Stimulated activated CD4-positive, alpha-beta T cell treated with anti-CD3 and anti-CD28 coated beads, Interleukin-1b, Interleukin-23, amount 100 ng/mL, for 1 hour (primary cell): ENCODE data around the gene ZNF33B.
"Not testable (repeated sequence)": the region's sequence is repeated elsewhere in the genome, so short reads cannot be mapped to it uniquely, and the experiment has no call there.

Experiments used
- DNase-seq, 2 donors: peaks; one replicate each; pipeline ENCODE4 v3.0.0-alpha.2; 2020; ENCODE audit warnings: low read depth in 2 of 2

The ZNF33B gene

GRCh38 chr10:42638055-42638820, at the start of gene ZNF33B:
ZNF33B (minus strand) TSS chr10:42638570; CDS start chr10:42636928, 1,642 bp downstream.
- peak; percentile 83 to 85 for DNase-seq

GRCh38 chr10:42684517-42684916, 46.1 kb upstream of the ZNF33B start:
- no peak for DNase-seq

- DNase-seq: no peak
Observed at GRCh38 chr10:42680267-42680666, 41.9 kb upstream of the ZNF33B start.

- DNase-seq: not testable (repeated sequence)
Observed at GRCh38 chr10:42665181-42665979, 27.0 kb upstream of the ZNF33B start.

GRCh38 chr10:42654419-42654818, 16.0 kb upstream of the ZNF33B start:
- DNase-seq: no peak

- DNase-seq: no peak
Observed at GRCh38 chr10:42652858-42653257, 14.5 kb upstream of the ZNF33B start.

GRCh38 chr10:42650374-42650773, 12.0 kb upstream of the ZNF33B start:
- no peak for DNase-seq

- DNase-seq: no peak
Observed at GRCh38 chr10:42648512-42648911, 10.1 kb upstream of the ZNF33B start.

GRCh38 chr10:42646687-42647640, 8.6 kb upstream of the ZNF33B start:
- no peak for DNase-seq

GRCh38 chr10:42646214-42646613, 7.8 kb upstream of the ZNF33B start:
- no peak for DNase-seq

- no peak for DNase-seq
Observed at GRCh38 chr10:42645516-42645915, 7.1 kb upstream of the ZNF33B start.

- no peak for DNase-seq
Observed at GRCh38 chr10:42645103-42645502, 6.7 kb upstream of the ZNF33B start.

GRCh38 chr10:42640610-42641229, 2.4 kb upstream of the ZNF33B start:
- DNase-seq: no peak

GRCh38 chr10:42638821-42639270, 476 bp upstream of the ZNF33B start:
- peak in 1 of 2 donors; percentile 19 for DNase-seq

- DNase-seq: no peak
Observed at GRCh38 chr10:42637648-42638054, 719 bp downstream of the ZNF33B start.

GRCh38 chr10:42637142-42637541, 1.2 kb downstream of the ZNF33B start:
- no peak for DNase-seq

- no peak for DNase-seq
Observed at GRCh38 chr10:42635098-42635497, 3.3 kb downstream of the ZNF33B start.

GRCh38 chr10:42632564-42632963, 5.8 kb downstream of the ZNF33B start:
- DNase-seq: no peak

GRCh38 chr10:42630537-42631134, 7.7 kb downstream of the ZNF33B start:
- no peak for DNase-seq

- no peak for DNase-seq
Observed at GRCh38 chr10:42623929-42624328, 14.4 kb downstream of the ZNF33B start.

GRCh38 chr10:42618424-42618823, 19.9 kb downstream of the ZNF33B start:
- no peak for DNase-seq
